Esophagus muscularis mucosa (tissue), 4 donors: ENCODE results near the gene CHRND.

Experiments used
- EP300 ChIP-seq: sonication (generic); formaldehyde crosslinking; IDR thresholded peaks from one replicate; pipeline ENCODE4 v1.6.1; 2017; ENCODE audit warnings: antibody characterized with exemption
- POLR2A ChIP-seq: fragments of 450-650 bp; IDR thresholded peaks from one replicate; pipeline ENCODE4 v1.6.1; 2017; ENCODE audit warnings: antibody characterized with exemption, moderate library complexity, mild to moderate bottlenecking, low read depth
- POLR2AphosphoS5 ChIP-seq, 2 donors: sonication (generic); formaldehyde crosslinking; IDR thresholded peaks; one replicate each; pipeline ENCODE4 v1.6.1; 2017; ENCODE audit warnings: antibody characterized with exemption in 2 of 2
- TF ChIP-seq, protein P1 (sequence below), 3 experiments: fragments of 200-600 bp in 2 of 3; fragments of 450-650 bp in 1 of 3; sonication (generic) in 2 of 3; IDR thresholded peaks; one replicate each; pipeline ENCODE4 v1.5.1; 2017 to 2019; ENCODE audit warnings: antibody characterized with exemption in 3 of 3, mild to moderate bottlenecking in 2 of 3, moderate library complexity in 1 of 3

DNA sequence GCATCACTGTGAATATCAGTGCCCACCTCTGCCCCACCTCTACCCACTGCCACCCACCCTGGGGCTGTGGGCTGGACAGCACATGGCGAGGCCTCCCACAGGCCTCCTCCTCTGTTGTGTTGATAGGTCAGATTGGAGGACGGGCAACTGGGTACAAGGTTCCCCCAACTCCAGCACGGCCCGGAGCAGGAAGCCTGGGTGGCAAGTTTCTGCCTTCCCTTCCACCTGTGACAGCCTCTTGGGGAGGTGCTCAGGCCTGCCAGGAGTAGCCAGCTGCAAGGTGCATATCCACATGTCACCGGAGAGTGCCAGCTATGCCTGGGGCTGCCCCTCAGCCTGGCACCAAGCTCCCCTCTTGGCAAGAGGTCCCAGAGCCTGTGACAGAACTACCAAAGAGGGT, 31.4 kb upstream of the CHRND start:
- TF ChIP-seq EP300 (no peak), POLR2A (no peak), POLR2AphosphoS5 (IDR thresholded peaks at IDR 0.05) (no peak)
- TF ChIP-seq, protein P1, sequence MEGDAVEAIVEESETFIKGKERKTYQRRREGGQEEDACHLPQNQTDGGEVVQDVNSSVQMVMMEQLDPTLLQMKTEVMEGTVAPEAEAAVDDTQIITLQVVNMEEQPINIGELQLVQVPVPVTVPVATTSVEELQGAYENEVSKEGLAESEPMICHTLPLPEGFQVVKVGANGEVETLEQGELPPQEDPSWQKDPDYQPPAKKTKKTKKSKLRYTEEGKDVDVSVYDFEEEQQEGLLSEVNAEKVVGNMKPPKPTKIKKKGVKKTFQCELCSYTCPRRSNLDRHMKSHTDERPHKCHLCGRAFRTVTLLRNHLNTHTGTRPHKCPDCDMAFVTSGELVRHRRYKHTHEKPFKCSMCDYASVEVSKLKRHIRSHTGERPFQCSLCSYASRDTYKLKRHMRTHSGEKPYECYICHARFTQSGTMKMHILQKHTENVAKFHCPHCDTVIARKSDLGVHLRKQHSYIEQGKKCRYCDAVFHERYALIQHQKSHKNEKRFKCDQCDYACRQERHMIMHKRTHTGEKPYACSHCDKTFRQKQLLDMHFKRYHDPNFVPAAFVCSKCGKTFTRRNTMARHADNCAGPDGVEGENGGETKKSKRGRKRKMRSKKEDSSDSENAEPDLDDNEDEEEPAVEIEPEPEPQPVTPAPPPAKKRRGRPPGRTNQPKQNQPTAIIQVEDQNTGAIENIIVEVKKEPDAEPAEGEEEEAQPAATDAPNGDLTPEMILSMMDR (IDR thresholded peaks at IDR 0.05), result no peak
